Astrocyte of the spinal cord (primary cell): ENCODE results near the gene SLC1A7.

ENCODE experiments used
- DNase-seq: peaks from one replicate; pipeline ENCODE4 v3.0.0; 2011; ENCODE audit warnings: low read depth, low spot score
- H3K4me3 ChIP-seq: 2 replicates; pipeline ENCODE4 v1.5.1; 2011; ENCODE audit warnings: low read depth, mild to moderate bottlenecking, low read length, moderate library complexity
- in situ Hi-C: cut with HindIII; loops from 2 replicates; pipeline ENCODE4 v1.10.0; 2017; ENCODE audit warnings: low sequenced_read_pairs
- TF ChIP-seq, protein P1 (sequence below): IDR thresholded peaks from 2 replicates; pipeline ENCODE4 v1.5.1; 2012; ENCODE audit warnings: low read depth, mild to moderate bottlenecking, low read length, inconsistent platforms

SLC1A7 gene

DNA sequence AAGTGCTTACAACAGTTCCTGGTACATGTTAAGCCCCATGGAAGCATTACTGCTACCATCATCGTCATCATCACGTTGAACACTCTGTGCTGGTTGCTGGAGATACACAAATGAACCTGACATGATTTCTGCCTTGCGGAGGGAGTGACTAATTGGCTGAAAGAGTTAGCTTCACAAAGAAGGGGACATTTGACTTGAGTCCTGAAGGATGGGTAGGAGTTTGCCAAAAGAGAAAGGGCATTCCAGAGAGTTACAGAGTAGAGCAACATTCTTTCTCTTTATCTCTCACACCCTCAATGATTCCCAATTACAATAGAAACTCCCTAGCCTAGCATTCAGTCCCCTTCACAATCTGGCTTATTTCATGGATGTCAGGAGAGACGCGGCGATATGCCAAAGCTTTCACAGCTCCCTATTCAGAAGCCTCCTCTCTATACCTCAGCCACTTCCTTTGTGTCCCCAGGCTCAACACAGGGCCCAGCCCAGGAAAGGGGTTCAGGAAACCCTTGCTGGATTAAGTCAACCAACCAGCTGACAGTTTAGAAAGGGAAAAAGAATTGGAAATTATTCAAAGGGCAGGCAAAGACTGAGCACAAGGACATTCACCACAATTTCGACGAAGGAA is 38.0 kb downstream of the SLC1A7 start:
- no peak for DNase-seq
- no peak overlapping the region for H3K4me3 ChIP-seq
- in situ Hi-C loops, result no loop called here
- TF ChIP-seq, protein P1, sequence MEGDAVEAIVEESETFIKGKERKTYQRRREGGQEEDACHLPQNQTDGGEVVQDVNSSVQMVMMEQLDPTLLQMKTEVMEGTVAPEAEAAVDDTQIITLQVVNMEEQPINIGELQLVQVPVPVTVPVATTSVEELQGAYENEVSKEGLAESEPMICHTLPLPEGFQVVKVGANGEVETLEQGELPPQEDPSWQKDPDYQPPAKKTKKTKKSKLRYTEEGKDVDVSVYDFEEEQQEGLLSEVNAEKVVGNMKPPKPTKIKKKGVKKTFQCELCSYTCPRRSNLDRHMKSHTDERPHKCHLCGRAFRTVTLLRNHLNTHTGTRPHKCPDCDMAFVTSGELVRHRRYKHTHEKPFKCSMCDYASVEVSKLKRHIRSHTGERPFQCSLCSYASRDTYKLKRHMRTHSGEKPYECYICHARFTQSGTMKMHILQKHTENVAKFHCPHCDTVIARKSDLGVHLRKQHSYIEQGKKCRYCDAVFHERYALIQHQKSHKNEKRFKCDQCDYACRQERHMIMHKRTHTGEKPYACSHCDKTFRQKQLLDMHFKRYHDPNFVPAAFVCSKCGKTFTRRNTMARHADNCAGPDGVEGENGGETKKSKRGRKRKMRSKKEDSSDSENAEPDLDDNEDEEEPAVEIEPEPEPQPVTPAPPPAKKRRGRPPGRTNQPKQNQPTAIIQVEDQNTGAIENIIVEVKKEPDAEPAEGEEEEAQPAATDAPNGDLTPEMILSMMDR, result no peak

DNA sequence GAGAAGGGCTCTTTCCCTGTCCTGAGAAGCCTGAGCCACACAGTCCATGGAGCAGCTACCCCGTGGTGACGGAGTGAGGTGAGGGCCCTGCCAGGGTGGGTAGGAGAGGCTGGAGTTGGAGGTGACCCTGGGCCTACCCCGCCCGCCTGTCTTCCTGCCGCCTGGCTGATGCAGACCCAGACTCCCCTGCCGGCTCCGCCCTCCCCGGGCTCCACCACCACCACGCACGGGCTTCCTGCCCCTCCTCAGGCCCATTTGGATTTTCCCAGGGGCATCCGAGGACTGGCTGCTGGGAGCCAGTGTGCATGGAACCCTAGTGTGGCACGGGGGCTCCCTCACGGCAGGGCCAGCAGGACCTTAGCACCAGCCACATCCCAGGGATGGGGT is 47.9 kb downstream of the SLC1A7 start:
- in situ Hi-C loops, result no loop called here
- DNase-seq, result no peak
- TF ChIP-seq, protein P1, result no peak
- no peak overlapping the region for H3K4me3 ChIP-seq

DNA sequence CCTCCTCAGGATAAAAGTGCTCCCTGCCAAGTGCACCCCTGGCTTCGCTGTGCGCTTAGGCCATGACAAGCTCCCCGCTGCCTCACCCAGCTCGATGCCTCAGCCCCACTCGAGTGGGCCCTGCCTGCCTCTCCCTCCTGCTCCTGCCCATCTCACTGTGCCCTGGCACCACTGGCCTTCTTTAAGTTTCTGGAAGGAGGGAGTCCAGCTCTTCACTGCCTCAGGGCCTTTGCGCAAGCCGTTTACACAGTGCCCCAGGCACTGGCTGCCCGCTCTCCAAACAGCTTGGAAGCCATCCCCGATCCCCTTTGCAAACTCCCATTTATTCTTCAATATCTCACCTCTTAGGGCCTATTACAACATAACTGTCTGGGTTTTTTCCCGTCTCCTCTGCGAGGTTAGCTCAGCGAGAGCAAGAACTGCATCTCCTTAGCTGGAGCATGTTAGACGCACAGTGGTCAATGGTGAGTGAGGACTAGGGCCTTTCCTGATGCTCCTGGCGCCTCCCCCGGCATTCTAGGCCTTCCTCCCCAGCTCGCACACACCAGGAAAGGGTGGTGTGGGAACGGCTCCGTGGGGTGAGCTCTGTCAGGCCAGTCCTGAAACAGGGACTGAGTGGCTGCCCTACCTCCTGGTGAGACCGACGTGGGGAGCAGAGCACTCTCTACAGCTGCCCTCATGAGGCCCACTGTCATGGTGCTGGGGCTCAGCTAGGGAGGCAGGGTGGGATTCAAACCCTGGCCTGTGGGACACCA is 48.5 kb downstream of the SLC1A7 start:
- H3K4me3 ChIP-seq, result no peak overlapping the region
- in situ Hi-C loops, result no loop called here
- DNase-seq, result no peak
- TF ChIP-seq, protein P1, result no peak

DNA sequence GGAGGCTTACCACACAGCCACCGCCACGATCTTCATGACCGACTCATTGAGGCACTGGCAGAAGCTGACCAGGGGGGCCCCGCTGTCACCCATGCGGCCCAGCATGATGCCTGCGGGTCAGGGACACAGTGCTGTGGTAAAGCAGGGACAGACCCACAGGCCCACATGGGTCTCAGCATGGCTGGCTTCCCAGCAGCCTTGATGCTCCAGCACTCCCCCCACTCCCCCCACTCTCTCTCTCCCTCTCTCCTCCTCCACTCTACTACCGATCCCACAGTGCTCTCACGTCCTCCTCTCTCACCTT is 49.0 kb downstream of the SLC1A7 start:
- DNase-seq, result no peak
- no peak overlapping the region for H3K4me3 ChIP-seq
- in situ Hi-C loops, result no loop called here
- TF ChIP-seq, protein P1, result no peak

DNA sequence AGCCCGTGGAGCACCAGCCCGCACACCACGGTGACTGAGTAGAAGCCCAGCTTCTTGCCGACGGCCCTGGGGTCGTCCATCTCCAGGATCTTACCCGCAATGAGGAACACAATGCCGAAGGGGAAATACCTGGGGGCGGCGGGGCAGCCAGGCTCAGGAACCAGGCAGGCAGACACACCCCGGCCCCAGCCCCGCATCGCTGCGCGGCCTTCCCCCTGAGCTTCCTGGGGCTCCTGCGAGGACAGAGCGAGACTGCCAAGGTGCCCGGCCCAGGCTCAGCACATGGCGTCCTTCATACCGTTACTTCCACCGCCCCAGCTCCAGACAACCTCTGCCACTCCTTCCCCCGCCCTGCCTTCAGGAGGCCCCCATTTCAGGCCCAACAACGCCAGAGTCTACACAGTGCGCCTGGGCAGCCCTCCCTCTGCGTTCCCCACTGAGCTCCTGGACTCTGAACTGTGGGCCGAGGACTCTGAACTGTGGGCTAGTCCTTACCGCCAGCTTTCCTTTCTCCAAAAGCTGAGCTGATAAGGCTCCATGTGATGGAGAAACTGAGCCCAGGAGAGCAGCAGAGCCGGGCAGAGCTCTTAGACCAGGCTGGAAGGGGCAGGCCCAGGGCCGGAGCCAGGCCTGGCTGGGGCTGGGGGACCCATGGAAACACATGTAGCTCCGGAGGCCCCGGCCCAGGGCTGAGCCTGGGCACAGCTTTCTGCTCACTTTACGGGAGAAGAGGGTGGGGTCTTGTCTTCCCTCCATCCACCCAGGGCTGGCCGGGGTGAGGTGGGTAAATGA is 49.6 kb downstream of the SLC1A7 start:
- in situ Hi-C loops, result no loop called here
- no peak for DNase-seq
- TF ChIP-seq, protein P1, result no peak
- no peak overlapping the region for H3K4me3 ChIP-seq

DNA sequence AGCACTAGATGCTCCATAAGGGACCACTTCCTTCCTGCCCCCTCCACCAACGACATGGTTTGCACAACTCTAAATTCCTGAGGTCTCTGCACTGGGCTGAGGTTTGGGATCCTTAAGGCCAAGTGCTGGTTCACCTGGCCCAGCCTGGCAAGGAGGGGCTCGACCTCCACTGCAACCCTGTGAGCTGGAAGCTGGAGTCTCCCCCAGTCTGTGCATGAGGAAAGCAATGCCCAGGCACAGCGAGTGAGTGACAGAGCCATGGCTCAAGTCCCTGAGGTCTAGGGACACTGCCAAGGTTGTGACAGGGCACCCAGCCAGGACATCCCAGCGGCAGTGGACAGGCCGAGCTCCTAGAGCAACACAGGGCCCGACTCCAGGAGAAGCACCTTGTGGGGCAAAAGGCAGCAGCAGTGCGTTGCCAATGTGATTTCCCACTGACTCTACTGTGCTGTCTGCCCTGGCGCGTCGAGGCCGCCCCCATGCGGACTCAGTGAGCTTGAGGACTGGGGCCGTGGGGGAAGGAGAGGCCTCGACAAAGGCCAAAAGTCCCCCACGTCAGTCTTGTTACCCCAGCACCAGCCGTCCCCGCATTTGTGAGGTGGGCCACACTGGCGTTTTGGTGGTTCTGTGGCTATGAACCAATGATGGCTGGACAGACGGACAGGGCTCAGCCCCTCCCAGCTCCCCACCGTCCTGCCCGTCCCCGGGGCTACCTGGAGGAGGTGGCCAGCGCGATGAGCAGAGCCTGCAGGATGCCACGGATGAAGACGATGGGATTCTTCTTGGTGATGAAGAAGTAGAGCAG is 50.4 kb downstream of the SLC1A7 start:
- no peak overlapping the region for H3K4me3 ChIP-seq
- TF ChIP-seq, protein P1, result no peak
- in situ Hi-C loops, result no loop called here
- DNase-seq, result no peak
